Vagina (tissue), 2 donors: Measurements from ENCODE around the gene IFT27. TPM values are rescaled to one million over a fixed set of nuclear protein-coding genes. Genes with fewer than 3 reads are reported as not detected.

Source experiments
- DNase-seq, 2 donors: peaks; one replicate each; pipeline ENCODE4 v3.0.0-alpha.2; 2017; ENCODE audit errors: extremely low spot score in 2 of 2
- H3K27ac ChIP-seq: fragments of 200-600 bp; sonication (generic); one replicate; pipeline ENCODE4 v1.5.1; 2019
- H3K27me3 ChIP-seq: fragments of 200-600 bp; sonication (generic); one replicate; pipeline ENCODE4 v1.5.1; 2019
- H3K36me3 ChIP-seq, 2 donors: fragments of 200-600 bp; sonication (generic); one replicate each; pipeline ENCODE4 v1.5.1; 2017 to 2019
- H3K4me1 ChIP-seq: fragments of 200-600 bp; sonication (generic); one replicate; pipeline ENCODE4 v1.5.1; 2019
- H3K4me3 ChIP-seq, 2 donors: fragments of 200-600 bp; sonication (generic); 1 replicate in 1 of 2; 2 replicates in 1 of 2; pipeline ENCODE4 v1.5.1; 2016 to 2019
- H3K9me3 ChIP-seq: fragments of 200-600 bp; sonication (generic); one replicate; pipeline ENCODE4 v1.5.1; 2019
- POLR2A ChIP-seq, 2 donors: fragments of 450-650 bp; IDR thresholded peaks; one replicate each; pipeline ENCODE4 v1.6.1; 2017; ENCODE audit warnings: antibody characterized with exemption in 2 of 2, mild to moderate bottlenecking in 2 of 2, moderate library complexity in 2 of 2
- POLR2AphosphoS5 ChIP-seq, 2 donors: sonication (generic); formaldehyde crosslinking; IDR thresholded peaks; one replicate each; pipeline ENCODE4 v1.9.0; 2017; ENCODE audit warnings: antibody characterized with exemption in 2 of 2, mild to moderate bottlenecking in 2 of 2, low read depth in 1 of 2; ENCODE audit not compliant: insufficient read depth in 1 of 2
- intact Hi-C: fragments of 100-400 bp; cut with DNase I; formaldehyde crosslinking; loops from one replicate; pipeline ENCODE4 v1.15.1; 2023
- total RNA-seq: library from RNA; depleted of rRNA; stranded (reverse); fragments of >200 nt; gene quantifications from one replicate; pipeline ENCODE4 v1.2.3, GENCODE V29; 2016
- TF ChIP-seq, protein P1 (sequence below), 3 experiments: fragments of 450-650 bp in 2 of 3; fragments of 200-600 bp in 1 of 3; sonication (generic) in 1 of 3; IDR thresholded peaks; one replicate each; pipeline ENCODE4 v1.5.1; 2017 to 2019; ENCODE audit warnings: antibody characterized with exemption in 3 of 3, mild to moderate bottlenecking in 2 of 3, moderate library complexity in 2 of 3

Gene IFT27
- total RNA-seq, 1 donor from 2014 or later, result 15.0 TPM

DNA sequence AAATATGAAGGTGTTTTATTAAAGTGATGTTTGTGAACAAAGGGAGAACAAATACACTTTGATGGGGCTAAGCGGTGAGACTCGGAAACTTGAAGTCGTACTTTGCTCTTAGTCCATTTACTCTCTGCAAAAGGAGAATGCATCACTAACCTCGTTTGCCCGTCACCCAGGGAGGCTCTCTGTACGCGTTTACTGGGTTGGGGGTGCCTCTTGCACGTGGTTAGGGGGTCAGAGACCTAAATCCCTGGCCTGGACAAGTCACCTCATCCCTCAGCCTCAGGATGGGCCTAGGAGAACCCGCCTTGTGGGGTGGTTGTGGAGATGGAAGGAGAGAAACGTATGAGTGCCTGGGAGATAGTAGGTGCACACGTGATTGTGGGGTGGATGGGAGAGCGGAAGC lies 803 bp upstream of the IFT27 start:
- H3K9me3 ChIP-seq, result no peaks in the 10 kb centered on the region
- peak overlapping the region; percentile 73 for H3K27ac ChIP-seq
- H3K27me3 ChIP-seq, result no peaks in the 10 kb centered on the region
- H3K36me3 ChIP-seq, result no peaks in the 10 kb centered on the region
- H3K4me3 ChIP-seq, result peak overlapping the region; percentile 32 to 88
- TF ChIP-seq, protein P1, sequence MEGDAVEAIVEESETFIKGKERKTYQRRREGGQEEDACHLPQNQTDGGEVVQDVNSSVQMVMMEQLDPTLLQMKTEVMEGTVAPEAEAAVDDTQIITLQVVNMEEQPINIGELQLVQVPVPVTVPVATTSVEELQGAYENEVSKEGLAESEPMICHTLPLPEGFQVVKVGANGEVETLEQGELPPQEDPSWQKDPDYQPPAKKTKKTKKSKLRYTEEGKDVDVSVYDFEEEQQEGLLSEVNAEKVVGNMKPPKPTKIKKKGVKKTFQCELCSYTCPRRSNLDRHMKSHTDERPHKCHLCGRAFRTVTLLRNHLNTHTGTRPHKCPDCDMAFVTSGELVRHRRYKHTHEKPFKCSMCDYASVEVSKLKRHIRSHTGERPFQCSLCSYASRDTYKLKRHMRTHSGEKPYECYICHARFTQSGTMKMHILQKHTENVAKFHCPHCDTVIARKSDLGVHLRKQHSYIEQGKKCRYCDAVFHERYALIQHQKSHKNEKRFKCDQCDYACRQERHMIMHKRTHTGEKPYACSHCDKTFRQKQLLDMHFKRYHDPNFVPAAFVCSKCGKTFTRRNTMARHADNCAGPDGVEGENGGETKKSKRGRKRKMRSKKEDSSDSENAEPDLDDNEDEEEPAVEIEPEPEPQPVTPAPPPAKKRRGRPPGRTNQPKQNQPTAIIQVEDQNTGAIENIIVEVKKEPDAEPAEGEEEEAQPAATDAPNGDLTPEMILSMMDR (IDR thresholded peaks at IDR 0.05), result no peak
- TF ChIP-seq POLR2A (IDR thresholded peaks at IDR 0.05) (no peak), POLR2AphosphoS5 (IDR thresholded peaks at IDR 0.05; ENCODE audit: insufficient read depth in 1 of 2, low read depth in 1 of 2) (no peak)
- intact Hi-C loops, result no loop called here
- peaks cover 16% of the 10 kb centered on the region for H3K4me1 ChIP-seq
- DNase-seq, result peak in 1 of 2 donors; percentile 89

DNA sequence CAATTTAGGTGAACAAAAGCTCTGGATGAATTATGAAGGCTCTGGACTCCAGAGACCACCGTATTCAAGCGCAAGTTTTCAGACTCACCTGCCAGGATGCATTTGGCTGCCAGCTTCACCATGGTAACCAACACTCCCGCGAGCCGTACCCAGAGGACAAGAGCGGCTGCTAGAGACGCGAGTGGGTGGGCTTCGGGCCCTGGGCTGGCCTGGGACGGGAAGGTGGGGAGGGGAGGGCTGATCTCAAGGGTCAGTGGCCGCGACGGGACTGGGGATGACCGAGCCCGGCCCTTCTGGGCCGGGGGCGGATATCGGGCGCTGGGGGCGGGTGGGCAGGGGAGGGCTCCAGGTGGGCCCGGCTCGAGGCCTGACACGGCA lies 344 bp downstream of the IFT27 start:
- Histone ChIP-seq H3K4me1 (peaks cover 16% of the 10 kb centered on the region), H3K27me3 (no peaks in the 10 kb centered on the region), H3K9me3 (no peaks in the 10 kb centered on the region), H3K4me3 (peak overlapping the region; percentile 86 to 88), H3K27ac (peak overlapping the region; percentile 90), H3K36me3 (no peaks in the 10 kb centered on the region)
- DNase-seq, result no peak
- TF ChIP-seq POLR2A (IDR thresholded peaks at IDR 0.05) (no peak), POLR2AphosphoS5 (IDR thresholded peaks at IDR 0.05; ENCODE audit: insufficient read depth in 1 of 2, low read depth in 1 of 2) (no peak)
- TF ChIP-seq, protein P1 (IDR thresholded peaks at IDR 0.05), result no peak
- intact Hi-C loops, result no loop called here

DNA sequence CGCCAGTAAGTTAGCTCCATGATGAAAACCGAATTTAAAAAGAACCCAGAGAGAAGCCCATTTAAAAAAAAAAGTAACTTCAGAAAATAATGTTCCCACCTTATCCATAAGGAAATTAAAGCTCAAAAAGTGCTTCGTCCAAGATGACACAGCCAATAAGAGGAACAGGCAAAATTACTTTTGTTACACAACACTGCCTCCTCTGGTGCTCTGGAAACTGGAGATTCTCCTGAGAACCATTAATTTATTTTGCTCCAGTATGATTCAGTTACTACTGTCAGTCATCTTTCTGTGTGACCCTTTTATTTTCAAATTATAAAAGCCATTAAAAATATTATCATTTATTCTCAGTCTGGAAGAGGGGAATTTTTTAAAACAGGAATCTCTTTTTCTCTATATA lies 2.0 kb downstream of the IFT27 start:
- intact Hi-C loops, result no loop called here
- H3K27me3 ChIP-seq, result no peaks in the 10 kb centered on the region
- TF ChIP-seq, protein P1 (IDR thresholded peaks at IDR 0.05), result peak in 1 of 3 experiments; percentile 1
- no peak for TF ChIP-seq POLR2A (IDR thresholded peaks at IDR 0.05)
- H3K36me3 ChIP-seq, result no peaks in the 10 kb centered on the region
- no peak overlapping the region for H3K4me3 ChIP-seq
- H3K9me3 ChIP-seq, result no peaks in the 10 kb centered on the region
- no peak for DNase-seq
- no peak overlapping the region for H3K27ac ChIP-seq
- peaks cover 16% of the 10 kb centered on the region for H3K4me1 ChIP-seq

DNA sequence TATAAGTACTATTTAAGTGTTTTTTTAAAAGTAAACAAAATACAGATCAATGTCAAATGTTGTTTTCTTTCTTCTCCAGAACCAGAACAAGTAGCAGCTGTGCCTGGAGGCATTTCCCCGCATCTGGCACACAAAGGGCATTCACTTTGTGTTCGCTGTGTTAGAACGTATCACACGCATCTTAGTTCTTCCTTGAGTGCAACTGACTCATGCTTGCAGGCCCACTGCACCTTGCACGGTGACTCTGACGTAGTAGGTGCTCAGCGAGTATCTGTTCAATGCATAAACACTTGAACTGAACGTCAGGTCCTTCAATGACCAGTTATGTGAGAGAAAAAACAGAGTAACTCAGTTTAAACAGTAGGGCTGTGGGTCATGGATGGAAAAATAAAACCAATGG lies 3.5 kb downstream of the IFT27 start:
- H3K4me1 ChIP-seq, result peaks cover 16% of the 10 kb centered on the region
- no peaks in the 10 kb centered on the region for H3K9me3 ChIP-seq
- TF ChIP-seq POLR2A (IDR thresholded peaks at IDR 0.05) (no peak), POLR2AphosphoS5 (IDR thresholded peaks at IDR 0.05; ENCODE audit: insufficient read depth in 1 of 2, low read depth in 1 of 2) (no peak)
- TF ChIP-seq, protein P1 (IDR thresholded peaks at IDR 0.05), result no peak
- DNase-seq, result no peak
- H3K36me3 ChIP-seq, result no peaks in the 10 kb centered on the region
- no peaks in the 10 kb centered on the region for H3K27me3 ChIP-seq
- intact Hi-C loops, result no loop called here
- H3K4me3 ChIP-seq, result no peak overlapping the region
- no peak overlapping the region for H3K27ac ChIP-seq

DNA sequence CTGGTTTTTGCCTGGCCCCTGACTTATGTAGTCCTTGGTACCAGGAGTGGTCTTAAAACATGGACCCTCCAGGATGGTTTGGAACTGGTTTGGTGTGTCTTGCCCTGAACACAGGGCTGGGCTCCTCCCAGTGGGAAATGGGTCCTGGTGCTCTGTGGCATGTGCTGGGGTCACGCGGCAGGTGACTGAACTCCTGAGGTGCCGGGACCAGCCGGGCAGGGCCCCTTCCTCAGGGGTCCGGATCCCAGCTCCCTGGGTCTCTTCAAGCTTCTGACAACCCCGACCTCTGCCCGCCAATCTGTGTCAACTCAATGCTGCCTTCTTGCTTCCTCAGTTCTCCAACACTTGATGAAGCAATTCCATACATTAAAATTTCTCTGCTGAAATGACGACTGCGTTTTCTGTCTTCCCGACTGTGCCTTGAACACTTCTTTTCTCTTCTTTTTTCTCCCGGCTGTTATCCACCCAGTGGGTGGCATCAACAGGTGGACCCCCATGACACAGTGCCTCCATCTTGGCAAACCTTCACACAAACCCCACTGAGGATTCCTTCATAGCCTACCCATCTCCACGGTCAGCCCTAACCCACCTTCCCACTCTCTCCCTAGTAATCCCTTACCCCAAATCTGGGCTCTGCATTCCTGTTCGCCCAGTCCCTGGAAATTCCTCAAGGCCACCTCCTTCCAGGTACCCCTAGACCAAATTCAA lies 4.4 kb downstream of the IFT27 start:
- DNase-seq, result no peak

More for the DNA sequence above, 4.4 kb downstream of the IFT27 start:
- no peak overlapping the region for H3K27ac ChIP-seq
- H3K4me1 ChIP-seq, result peaks cover 11% of the 10 kb centered on the region
- TF ChIP-seq POLR2A (IDR thresholded peaks at IDR 0.05) (no peak), POLR2AphosphoS5 (IDR thresholded peaks at IDR 0.05; ENCODE audit: insufficient read depth in 1 of 2, low read depth in 1 of 2) (no peak)
- TF ChIP-seq, protein P1 (IDR thresholded peaks at IDR 0.05), result no peak
- no peaks in the 10 kb centered on the region for H3K9me3 ChIP-seq
- intact Hi-C loops, result no loop called here
- no peaks in the 10 kb centered on the region for H3K36me3 ChIP-seq
- H3K4me3 ChIP-seq, result no peak overlapping the region
- no peaks in the 10 kb centered on the region for H3K27me3 ChIP-seq
